Stimulated activated CD4-positive, alpha-beta T cell treated with anti-CD3 and anti-CD28 coated beads, TNF-alpha, amount 100 ng/mL, for 48 hours (primary cell): Measurements from ENCODE around the gene LBHD2.

Experiments used
- DNase-seq, 3 donors: peaks; one replicate each; pipeline ENCODE4 v3.0.0-alpha.2; 2020; ENCODE audit warnings: low read depth in 3 of 3

Gene LBHD2

DNA sequence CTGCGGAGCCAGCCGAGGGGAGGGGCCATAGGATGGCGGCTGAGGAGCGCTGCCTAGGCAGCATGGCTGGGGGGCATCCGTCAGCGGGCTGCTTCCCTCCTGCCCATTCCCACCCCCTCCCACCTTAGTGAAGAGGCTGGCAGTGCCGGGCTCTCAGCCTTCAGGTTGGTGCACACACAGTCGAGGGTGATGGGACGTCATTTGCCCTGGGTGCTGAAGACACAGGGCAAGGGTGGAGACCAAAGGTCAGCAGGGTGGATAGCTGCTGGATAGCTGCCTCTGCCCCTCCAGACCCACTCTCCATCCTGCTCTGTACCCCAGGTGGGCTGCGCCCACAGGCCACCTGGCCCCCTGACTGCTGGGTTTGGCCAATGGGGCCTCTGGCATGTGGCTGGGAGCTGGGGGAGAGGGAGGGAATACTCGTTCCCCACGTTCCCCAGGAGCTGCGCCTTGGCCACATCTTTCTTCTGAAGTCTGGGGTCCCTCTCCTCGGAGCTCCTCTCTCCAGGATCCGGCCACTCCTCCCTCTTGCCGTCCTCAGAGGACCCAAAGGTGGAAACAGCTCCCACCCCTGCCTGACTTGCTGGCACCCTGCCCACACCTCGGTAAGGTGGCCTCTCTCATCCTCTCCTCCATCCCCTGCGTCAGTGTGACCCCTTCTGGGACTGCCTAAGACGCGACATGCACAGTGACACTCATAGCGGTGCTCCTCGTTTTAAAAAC is 15.5 kb upstream of the LBHD2 start:
- DNase-seq = no peak

- no peak for DNase-seq
These were observed 13.6 kb upstream of the LBHD2 start for GRCh38 chr14:103070263-103070885.

- no peak for DNase-seq
These were observed 13.0 kb upstream of the LBHD2 start for GRCh38 chr14:103070971-103071542.

DNA sequence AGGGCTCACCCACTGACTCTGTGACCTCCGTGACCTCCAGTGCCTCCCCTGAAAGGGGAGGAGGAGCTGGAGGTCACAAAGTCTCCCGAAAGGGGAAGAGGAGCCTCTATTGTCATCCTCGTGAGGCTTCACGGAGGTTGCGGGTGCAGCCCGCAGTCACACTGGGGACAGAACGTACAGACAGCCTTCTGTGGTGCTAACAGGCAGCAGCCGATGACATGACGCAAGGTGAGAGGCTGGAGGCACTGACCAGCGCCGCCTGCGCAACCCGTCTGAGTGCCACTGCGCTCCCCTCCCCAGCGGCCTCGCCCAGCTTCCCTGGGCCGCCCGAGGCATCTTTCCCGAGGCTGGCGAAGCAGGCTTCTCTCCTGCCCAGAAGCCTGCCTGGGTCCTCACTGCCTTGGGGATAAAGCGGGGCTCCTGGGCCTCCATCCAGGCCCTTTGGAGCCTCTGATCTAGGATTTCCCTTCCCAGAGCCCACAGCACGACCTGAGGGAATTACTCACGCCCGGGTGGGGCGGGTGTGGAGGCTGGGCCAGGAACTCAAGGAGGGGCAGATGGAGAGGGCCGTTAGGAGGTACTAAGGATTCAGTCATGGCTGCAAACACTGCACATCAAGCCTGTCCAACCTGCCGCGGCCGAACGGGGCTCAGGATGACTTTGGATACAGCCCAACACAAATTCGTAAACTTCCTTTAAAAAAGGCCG is 12.3 kb upstream of the LBHD2 start:
- DNase-seq = no peak

DNA sequence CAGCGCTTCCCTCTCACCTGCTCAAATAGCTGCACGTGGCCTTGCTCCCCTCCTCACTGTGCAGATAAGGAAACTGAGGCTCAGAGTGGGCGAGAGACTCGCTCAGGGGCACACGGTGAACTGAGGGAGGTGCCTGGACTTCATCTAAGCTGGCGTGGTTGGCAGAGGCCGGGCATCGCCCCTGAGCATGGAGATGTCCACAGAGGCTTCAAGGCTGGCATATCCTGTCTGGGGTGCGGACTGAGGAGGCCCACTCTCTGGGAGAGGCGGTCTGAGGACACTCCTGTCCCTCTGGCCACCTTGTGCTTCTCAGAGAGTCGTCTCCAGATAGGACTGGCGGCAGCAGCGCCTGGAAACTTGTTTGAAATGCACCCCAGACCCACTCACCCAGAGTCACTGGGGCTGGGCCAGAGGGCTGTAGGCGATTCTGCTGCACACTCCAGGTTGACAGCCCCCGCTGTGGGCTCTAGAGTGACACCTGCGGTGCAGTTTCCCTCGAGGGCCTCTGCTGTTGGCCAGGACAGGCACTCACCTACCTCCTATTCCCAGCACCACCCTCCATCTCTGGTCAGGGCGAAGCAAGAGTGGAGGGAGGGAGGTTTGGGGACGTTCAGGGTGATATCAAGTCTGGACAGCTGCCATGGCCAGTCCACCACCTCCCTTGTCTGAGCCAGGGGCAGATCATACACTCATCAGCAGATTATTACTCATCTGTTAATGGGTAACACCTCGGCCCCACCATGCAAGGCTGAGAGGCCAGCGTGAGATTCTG is 11.2 kb upstream of the LBHD2 start:
- no peak for DNase-seq

DNA sequence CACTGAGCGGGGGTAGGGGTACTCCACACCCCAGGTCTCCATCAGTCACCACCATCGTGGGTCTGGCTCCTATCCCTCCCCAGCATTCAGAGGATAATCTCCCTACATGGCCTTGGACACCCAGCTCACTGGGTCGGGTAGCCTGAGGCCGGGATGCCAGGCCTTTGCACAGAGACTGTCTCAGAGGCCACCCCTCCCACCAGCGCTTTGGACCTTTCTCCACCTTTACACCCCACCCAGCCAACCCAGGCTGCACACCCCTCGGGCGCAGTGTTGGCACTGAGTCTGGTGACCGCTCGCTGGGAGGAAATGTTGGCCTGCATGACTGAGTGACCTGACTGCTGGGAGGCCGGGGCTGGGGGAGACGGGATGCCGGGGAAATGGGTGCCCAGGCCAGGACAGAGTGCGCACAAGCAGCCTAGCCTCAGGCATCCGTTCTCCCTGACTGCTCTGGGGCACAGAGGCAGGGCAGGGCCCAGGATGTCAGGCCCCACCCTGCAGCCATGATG is 10.6 kb upstream of the LBHD2 start:
- DNase-seq = no peak

GRCh38 chr14:103073876-103074728 is 9.9 kb upstream of the LBHD2 start:
- no peak for DNase-seq

DNA sequence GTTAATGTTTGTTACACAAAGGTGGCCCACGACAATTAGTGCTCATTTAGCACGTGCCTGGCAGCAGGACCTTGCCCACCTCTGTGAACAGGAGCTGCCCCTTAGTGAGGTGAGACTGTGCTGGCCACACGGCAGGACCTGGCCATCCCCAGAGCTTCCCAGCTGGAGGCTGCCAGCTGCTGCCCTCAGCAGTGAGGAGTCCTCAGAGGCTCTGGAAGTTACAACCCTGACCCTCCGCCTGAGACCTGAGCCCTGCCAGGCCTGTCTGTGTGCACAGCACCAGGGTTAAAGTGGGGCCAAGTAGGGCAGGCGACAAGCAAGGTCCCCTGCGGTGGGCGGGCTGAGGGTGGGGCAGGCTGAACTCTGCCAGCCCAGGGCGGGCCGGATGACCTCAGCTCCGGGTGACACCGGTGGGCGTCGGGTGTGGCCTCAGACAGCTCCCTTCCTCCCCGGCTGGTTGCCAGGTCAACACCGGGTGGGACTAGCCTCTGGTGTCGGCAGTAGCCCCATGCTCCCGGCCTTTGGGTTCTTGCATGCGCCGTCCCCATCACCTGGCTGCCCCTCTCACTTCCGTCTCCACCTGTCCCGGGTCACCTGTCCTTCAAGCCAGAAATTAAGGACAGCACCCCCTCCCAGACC is 9.2 kb upstream of the LBHD2 start:
- no peak for DNase-seq

DNA sequence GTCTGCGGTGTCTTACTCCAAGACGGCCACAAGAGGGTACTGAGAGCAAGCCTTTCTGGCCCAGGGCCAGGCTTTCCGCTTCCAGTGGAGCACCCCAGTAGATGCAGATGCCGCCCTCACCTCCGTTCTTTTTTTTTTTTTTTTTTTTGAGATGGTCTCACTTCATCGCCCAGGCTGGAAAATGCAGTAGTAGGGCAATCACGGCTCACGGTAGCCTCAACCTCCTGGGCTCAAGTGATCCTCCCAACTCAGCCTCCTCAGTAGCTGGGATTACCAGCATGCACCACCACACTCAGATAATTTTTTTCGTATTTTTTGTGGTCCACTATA is 5.6 kb upstream of the LBHD2 start:
- peak; percentile 48 to 66 (median 58) for DNase-seq

DNA sequence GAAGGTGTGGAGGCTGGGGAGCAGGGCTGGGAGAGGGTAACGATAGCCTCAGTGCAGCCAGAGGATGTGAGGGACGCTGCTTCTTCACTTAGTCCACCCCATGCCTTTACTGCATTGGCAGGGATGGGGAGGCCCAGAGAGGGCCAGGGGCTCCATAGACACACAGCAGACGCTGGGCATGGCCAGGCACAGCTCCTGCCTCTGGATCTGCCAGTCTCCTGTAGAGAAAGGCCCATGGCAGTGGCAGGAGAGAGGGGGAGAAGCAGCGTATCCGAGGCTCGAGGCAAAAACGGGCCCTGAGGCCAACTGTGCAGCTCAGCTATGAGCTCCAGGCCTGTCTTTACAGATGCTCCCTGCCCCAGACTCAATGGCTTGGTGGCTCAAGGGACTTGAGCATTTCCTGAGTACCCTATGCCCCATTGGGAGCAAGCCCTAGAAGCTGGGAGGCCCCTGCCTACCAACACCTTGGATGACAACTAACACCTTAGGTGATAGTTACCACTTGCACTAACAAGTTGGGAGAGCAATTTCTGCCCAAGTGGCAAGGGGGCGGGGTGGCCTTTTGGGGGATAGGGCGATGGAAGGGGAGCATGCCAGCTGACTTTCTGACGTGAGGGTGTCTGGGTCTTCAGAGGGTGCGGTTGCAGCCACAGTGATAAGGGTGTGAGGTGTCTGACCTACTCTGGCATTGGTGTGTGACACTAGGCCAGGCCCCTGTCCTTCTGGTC is 5.0 kb upstream of the LBHD2 start:
- no peak for DNase-seq

GRCh38 chr14:103081951-103082350 is 2.1 kb upstream of the LBHD2 start:
- DNase-seq = no peak

- no peak for DNase-seq
These were observed 1.4 kb downstream of the LBHD2 start for GRCh38 chr14:103085106-103086091.

- no peak for DNase-seq
These were observed 2.8 kb downstream of the LBHD2 start for GRCh38 chr14:103086771-103087342.

DNA sequence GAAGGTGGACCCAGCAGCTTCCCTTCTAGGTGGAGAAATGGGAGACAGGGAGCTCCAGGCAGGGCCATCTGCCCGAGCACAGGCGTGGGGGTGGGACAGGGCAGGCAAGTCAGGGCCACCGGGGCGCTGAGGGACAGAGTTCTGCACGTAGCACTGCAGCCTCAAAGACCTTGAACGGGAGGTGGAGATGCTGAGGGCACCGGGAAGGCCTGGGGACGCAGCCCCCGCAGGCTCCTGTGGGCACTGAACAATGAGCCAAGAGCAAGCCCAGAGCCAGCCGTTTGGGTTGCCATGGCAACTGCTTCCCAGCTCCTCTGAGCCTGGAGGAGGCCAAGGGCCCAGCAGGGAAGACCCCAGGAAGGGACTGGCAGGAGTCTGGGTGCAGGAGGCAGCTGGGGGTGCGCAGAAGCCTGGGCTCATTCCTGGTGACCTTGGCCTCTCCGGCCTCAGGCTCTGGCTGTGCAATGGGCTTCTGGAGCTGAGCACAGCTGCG is 3.4 kb downstream of the LBHD2 start:
- no peak for DNase-seq

- DNase-seq = no peak
These were observed 4.9 kb downstream of the LBHD2 start for GRCh38 chr14:103088921-103089320.

DNA sequence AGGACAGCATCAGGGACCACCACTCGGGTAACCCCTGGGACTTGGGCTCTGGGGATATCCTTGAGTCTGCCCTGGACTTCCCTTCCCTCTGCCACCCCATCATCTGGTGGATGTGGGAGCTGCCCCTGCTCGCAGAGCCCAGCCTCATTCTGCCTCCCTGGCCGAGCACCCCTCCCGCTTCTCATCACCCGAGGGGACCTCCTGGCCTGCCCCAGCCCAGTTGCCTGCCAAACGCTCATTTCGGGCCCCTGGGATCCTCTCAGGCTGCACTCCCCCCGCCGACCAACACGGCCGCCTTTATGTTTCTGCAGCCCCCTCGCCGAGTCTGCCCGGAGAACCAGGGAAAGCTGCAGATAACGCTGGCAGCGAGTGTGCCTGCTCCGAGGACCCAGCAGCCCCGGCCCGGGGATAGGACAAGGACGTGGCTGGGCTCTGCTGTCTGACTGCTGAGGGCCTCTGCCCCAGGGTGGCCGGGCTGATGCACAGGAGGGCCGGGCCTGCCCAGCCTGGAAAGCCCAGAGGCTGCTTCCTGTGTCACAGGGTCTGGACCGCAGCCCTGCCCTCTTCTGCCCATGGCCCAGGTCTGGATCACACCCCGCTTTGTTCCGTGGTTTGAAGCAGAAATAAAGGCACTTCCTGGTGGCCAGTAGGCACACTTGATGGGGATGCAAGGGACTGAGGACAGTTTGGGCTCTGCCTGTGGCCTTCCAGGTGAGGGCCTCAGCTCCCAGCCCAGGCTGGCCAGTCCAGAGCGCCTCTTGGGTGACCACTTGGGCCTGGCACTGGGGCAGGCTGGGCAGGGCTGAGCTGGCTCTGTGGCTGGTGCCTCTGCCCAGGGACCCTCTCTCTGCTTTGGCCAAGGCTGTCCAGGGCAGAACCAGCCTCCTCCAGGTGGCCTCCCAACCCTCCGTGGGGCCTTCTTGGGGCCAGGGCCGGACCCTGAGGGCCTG is 5.7 kb downstream of the LBHD2 start:
- no peak for DNase-seq
